Activated CD4-positive, alpha-beta T cell treated with anti-CD3 and anti-CD28 coated beads, Interleukin-2, amount 50 U/mL, for 16 hours (primary cell): ENCODE measurements around the gene SLC25A14.
"Not testable (repeated sequence)": the region's sequence is repeated elsewhere in the genome, so short reads cannot be mapped to it uniquely, and the experiment has no call there.

Experiments used
- DNase-seq: peaks from one replicate; pipeline ENCODE4 v3.0.0-alpha.2; 2020

Gene SLC25A14

GRCh38 chrX:130339408-130340222, at the start of gene SLC25A14:
Gene SLC25A14 (plus strand): TSS chrX:130339919. CDS start chrX:130340279, 360 bp downstream.
- peak; percentile 75 for DNase-seq

- no peak for DNase-seq
Measured at GRCh38 chrX:130295519-130296296, 44.0 kb upstream of the SLC25A14 start.

GRCh38 chrX:130296297-130296678, 43.4 kb upstream of the SLC25A14 start:
- no peak for DNase-seq

GRCh38 chrX:130296743-130297142, 43.0 kb upstream of the SLC25A14 start:
- DNase-seq: no peak

GRCh38 chrX:130299279-130300009, 40.3 kb upstream of the SLC25A14 start:
- DNase-seq: no peak

GRCh38 chrX:130300010-130300282, 39.8 kb upstream of the SLC25A14 start:
- DNase-seq: no peak

- DNase-seq: no peak
Measured at GRCh38 chrX:130301405-130301804, 38.3 kb upstream of the SLC25A14 start.

GRCh38 chrX:130301977-130302376, 37.7 kb upstream of the SLC25A14 start:
- DNase-seq: no peak

GRCh38 chrX:130304587-130305368, 34.9 kb upstream of the SLC25A14 start:
- DNase-seq: no peak

- DNase-seq: not testable (repeated sequence)
Measured at GRCh38 chrX:130319886-130320285, 19.8 kb upstream of the SLC25A14 start.

- DNase-seq: no peak
Measured at GRCh38 chrX:130321550-130321949, 18.2 kb upstream of the SLC25A14 start.

- no peak for DNase-seq
Measured at GRCh38 chrX:130330146-130330545, 9.6 kb upstream of the SLC25A14 start.

- peak; percentile 52 for DNase-seq
Measured at GRCh38 chrX:130330706-130331105, 9.0 kb upstream of the SLC25A14 start.

- no peak for DNase-seq
Measured at GRCh38 chrX:130336531-130336930, 3.2 kb upstream of the SLC25A14 start.

- DNase-seq: not testable (repeated sequence)
Measured at GRCh38 chrX:130338869-130339268, 850 bp upstream of the SLC25A14 start.

- DNase-seq: no peak
Measured at GRCh38 chrX:130340271-130340670, 552 bp downstream of the SLC25A14 start.

- no peak for DNase-seq
Measured at GRCh38 chrX:130343411-130343810, 3.7 kb downstream of the SLC25A14 start.

GRCh38 chrX:130347321-130347720, 7.6 kb downstream of the SLC25A14 start:
- no peak for DNase-seq

GRCh38 chrX:130351567-130351966, 11.8 kb downstream of the SLC25A14 start:
- no peak for DNase-seq

- DNase-seq: not testable (repeated sequence)
Measured at GRCh38 chrX:130352050-130352449, 12.3 kb downstream of the SLC25A14 start.

- no peak for DNase-seq
Measured at GRCh38 chrX:130376077-130376476, 36.4 kb downstream of the SLC25A14 start.

- DNase-seq: no peak
Measured at GRCh38 chrX:130378024-130378669, 38.4 kb downstream of the SLC25A14 start.
